Activated T-helper 17 cell treated with anti-CD3 and anti-CD28 coated beads, Interleukin-2, amount 50 U/mL, for 72 hours (primary cell): ENCODE measurements around the gene MLIP. TPM values are rescaled to one million over a fixed set of nuclear protein-coding genes. Genes with fewer than 3 reads are reported as not detected.

Experiments used
- ATAC-seq: fragments of 150-1000 bp; cut with Tn5 transposase; replicated peaks from 2 replicates; pipeline ENCODE4 v1.10.0; 2021; ENCODE audit warnings: mild to moderate bottlenecking, moderate library complexity
- H3K27ac Mint-ChIP-seq: one replicate; pipeline ENCODE4 v1.8.0; 2022; ENCODE audit warnings: mixed read lengths
- H3K27me3 Mint-ChIP-seq: one replicate; pipeline ENCODE4 v1.8.0; 2022; ENCODE audit warnings: mixed read lengths
- H3K36me3 Mint-ChIP-seq: one replicate; pipeline ENCODE4 v1.8.0; 2022; ENCODE audit warnings: low read depth, mild to moderate bottlenecking, mixed read lengths
- H3K4me1 Mint-ChIP-seq: one replicate; pipeline ENCODE4 v1.8.0; 2022; ENCODE audit warnings: mixed read lengths
- H3K4me3 Mint-ChIP-seq: one replicate; pipeline ENCODE4 v1.8.0; 2022; ENCODE audit warnings: mild to moderate bottlenecking, mixed read lengths
- H3K9me3 Mint-ChIP-seq: one replicate; pipeline ENCODE4 v1.8.0; 2022; ENCODE audit warnings: mixed read lengths
- total RNA-seq, 2 donors: library from RNA; stranded (reverse); gene quantifications; one replicate each; pipeline ENCODE4 v1.2.3, GENCODE V29; 2022

The MLIP gene
- total RNA-seq, 2 donors from 2014 or later: not detected

DNA sequence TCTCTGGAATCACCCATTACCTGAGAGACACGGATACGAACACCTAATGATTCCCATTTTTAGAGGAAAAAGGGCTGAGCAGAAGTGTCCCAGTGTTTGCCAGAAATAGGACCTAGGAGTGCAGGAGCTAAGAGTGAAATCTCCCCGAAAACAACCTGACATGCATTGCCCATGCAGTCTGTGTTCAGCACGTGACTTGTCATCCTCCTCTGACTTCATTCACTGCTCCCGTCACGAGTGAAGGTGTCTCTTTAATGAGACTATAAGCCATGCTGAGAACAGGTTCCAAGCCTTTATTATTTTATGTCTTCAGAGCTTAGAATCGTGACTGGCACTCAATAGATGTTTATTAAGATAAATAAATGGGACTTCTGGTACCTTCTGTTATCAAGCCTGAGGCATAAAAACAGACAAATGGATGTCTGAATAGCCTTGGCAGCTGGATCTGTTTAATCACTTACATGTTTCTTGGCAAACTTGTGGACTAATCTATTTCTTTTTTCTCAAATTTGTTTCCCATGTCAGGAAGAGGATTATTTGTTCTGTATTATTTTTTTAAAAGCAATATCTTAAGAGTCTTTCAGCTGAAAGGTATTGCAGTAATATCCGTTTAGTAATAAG, 3.7 kb upstream of the MLIP start:
- no peak overlapping the region for H3K4me3 Mint-ChIP-seq
- H3K27me3 Mint-ChIP-seq: peaks cover 9% of the 10 kb centered on the region
- no peak overlapping the region for H3K27ac Mint-ChIP-seq

DNA sequence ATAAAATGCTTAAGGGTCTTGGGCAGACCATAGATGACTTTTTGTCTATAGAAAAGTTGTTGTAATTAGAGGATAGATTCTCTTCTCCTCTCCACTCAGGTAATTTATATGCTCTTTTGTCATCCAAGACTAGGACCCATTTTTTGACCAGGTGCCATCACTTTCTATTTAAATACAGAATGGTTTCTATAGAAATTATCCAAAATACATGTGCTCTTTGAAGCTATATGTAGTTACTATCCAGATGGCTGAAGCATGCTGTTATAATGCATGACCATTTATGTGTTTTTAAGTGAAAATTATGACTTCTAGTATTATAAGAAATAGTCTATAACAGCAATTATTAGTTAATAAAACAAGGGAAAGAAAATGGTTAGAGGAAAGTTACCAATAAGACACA, 3.0 kb upstream of the MLIP start:
- no peak for ATAC-seq
- Mint-ChIP-seq H3K27ac (no peak overlapping the region), H3K4me1 (no peaks in the 10 kb centered on the region), H3K9me3 (no peaks in the 10 kb centered on the region), H3K27me3 (peaks cover 9% of the 10 kb centered on the region), H3K4me3 (no peak overlapping the region), H3K36me3 (no peaks in the 10 kb centered on the region)

More for the DNA sequence above, 3.7 kb upstream of the MLIP start:
- ATAC-seq: no peak
- H3K36me3 Mint-ChIP-seq: no peaks in the 10 kb centered on the region
- H3K9me3 Mint-ChIP-seq: no peaks in the 10 kb centered on the region
- H3K4me1 Mint-ChIP-seq: no peaks in the 10 kb centered on the region

DNA sequence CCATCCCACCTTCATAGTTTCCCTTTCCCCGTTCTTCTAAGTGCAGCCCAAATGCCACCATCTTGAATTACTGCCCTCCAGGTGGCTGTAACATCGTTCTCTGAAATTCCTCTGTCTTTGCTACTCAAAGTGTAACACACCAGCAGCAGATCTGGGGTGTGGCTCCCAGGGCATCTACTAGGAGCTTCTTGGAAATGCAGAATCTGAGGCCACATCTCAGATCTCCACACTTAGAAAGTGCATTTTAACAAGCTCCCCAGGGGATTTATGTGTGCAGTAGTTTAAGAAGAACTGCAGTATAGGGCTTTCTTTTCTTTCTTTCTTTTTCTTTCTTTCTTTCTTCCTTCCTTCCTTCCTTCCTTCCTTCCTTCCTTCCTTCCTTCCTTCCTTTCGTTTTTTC, 1.7 kb upstream of the MLIP start:
- Mint-ChIP-seq H3K36me3 (no peaks in the 10 kb centered on the region), H3K9me3 (peaks cover under 1% of the 10 kb centered on the region), H3K27me3 (peaks cover 9% of the 10 kb centered on the region), H3K4me3 (no peak overlapping the region), H3K27ac (no peak overlapping the region), H3K4me1 (no peaks in the 10 kb centered on the region)
- ATAC-seq: no peak

DNA sequence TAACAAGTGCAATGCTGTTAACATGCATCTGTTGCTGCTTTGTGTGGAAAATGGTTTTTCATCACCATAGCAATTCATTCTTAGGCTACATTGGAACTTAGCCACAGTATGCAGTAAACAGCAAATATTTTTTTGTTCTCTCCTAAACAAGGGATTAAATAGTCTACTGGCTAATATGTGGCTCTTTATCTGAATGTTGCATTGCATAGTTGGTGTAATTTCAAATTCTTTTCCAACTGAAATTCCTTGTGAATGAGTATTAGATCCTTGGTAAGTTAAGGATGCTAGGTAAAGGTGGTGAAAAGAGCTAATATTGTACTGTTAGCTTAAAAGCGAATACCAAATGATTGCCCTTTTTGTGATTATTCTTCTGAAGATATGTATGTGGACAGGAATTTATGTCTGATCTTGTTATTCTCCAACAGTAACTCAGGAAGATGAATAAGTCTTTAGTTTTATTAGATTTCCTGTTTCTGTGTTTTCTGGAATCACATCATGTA, 958 bp downstream of the MLIP start:
- ATAC-seq: no peak
- H3K36me3 Mint-ChIP-seq: no peaks in the 10 kb centered on the region
- peaks cover 4% of the 10 kb centered on the region for H3K27me3 Mint-ChIP-seq
- no peaks in the 10 kb centered on the region for H3K4me1 Mint-ChIP-seq
- peaks cover 3% of the 10 kb centered on the region for H3K9me3 Mint-ChIP-seq
- H3K27ac Mint-ChIP-seq: no peak overlapping the region
- H3K4me3 Mint-ChIP-seq: no peak overlapping the region

DNA sequence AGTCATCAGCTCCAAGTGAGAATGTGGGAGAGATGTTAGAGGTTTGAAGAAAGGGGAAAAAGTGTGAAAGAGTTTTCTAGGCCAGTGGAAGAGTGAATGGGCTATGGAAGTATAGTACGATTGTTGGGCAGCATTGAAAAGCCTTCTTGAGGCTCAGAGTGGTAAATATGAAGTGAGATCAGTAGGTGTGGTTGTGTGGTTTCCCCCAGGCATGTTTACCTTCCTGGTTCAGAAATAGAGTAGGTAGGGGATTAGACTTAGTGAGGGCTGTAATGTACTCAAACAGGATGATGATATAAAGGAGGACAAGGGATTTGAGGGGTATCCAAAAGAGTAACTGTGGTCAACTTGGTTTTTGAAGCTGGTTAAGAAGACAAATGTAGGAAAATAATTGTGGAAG, 3.7 kb downstream of the MLIP start:
- Mint-ChIP-seq H3K27ac (no peak overlapping the region), H3K4me1 (no peaks in the 10 kb centered on the region), H3K36me3 (no peaks in the 10 kb centered on the region), H3K9me3 (peaks cover 3% of the 10 kb centered on the region), H3K4me3 (no peak overlapping the region), H3K27me3 (peaks cover 4% of the 10 kb centered on the region)
- no peak for ATAC-seq

DNA sequence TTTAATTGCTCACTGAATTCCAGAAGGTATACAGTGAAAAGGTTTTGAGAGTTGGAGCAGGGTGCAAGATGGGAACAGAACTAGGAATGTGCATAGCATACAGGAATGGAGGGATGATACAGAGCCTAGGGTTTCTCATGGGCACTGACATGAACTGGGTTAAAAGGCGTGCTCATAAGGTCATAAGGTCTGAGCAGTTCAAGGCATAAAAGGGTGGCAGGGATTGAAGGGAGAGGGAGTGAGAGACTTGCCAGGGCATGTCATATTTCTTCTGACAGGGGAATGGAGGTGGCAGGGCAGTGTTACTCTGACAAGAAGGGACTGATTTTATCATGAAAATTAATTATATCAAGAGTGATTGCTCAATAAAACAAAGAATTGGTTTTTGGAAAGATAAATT, 4.7 kb downstream of the MLIP start:
- Mint-ChIP-seq H3K36me3 (no peaks in the 10 kb centered on the region), H3K4me3 (no peak overlapping the region), H3K4me1 (no peaks in the 10 kb centered on the region), H3K27ac (no peak overlapping the region), H3K9me3 (peaks cover 7% of the 10 kb centered on the region), H3K27me3 (peaks cover 4% of the 10 kb centered on the region)
- no peak for ATAC-seq

DNA sequence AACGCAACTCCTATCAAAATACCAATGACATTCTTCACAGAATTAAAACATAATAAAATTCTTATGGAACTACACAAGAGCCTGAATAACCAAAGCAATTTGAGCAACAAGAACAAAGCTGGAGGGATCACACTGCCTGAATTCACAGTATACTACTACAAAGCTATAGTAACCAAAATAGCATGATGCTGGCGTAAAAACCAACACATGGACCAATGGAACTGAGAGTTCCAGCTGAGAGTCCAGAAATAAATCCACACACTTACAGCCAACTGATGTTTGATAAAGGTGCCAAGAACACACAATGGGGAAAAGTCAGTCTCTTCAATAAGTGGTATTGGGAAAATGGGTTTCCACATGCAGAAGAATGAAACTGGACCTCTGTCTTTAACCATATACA, 6.9 kb downstream of the MLIP start:
- ATAC-seq: no peak
- Mint-ChIP-seq H3K36me3 (no peaks in the 10 kb centered on the region), H3K27me3 (no peaks in the 10 kb centered on the region), H3K9me3 (peaks cover 7% of the 10 kb centered on the region), H3K4me3 (no peak overlapping the region), H3K4me1 (no peaks in the 10 kb centered on the region), H3K27ac (no peak overlapping the region)

DNA sequence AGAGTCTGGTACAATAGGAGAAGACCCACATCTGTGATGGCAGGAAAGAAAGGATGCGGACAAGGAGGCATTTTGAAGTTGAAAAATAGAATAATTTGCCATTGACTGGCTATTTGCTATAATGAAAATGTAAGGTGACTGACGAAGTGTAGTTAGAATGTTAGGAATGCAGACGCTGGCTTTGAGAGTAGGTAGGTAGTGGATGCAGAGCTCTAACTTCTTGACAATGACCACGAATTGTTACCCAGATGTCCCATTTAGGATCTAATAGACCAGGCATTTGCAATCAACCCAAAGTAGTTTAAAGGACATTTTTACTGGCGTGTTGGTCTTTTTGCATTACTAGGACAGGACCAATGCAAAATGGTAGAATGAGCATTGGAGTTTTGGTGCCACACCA, 14.2 kb downstream of the MLIP start:
- Mint-ChIP-seq H3K27me3 (no peaks in the 10 kb centered on the region), H3K36me3 (no peaks in the 10 kb centered on the region), H3K4me3 (no peak overlapping the region), H3K27ac (no peak overlapping the region), H3K9me3 (peaks cover 3% of the 10 kb centered on the region), H3K4me1 (no peaks in the 10 kb centered on the region)
- no peak for ATAC-seq

DNA sequence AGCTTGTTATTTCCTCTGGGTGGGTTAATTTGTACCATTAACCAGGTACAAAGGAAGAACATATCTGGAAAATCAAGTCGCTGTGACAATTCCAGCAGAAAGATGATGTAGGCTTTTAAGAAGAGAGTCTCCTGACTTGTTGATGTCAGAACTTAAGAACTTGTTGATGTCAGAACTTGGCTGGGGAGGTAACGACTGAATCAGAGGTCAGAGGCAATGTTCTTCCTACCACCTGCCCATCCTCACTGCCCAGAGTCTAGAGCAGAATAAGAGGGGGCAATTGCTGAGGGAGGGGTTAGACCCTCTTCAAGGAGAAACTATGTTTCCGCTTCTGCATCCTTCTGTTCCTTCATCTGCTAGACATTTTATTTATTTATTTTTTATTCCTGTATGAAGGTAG, 18.9 kb downstream of the MLIP start:
- Mint-ChIP-seq H3K4me3 (no peak overlapping the region), H3K4me1 (no peaks in the 10 kb centered on the region), H3K27me3 (no peaks in the 10 kb centered on the region), H3K27ac (no peak overlapping the region), H3K36me3 (no peaks in the 10 kb centered on the region), H3K9me3 (no peaks in the 10 kb centered on the region)
- no peak for ATAC-seq

DNA sequence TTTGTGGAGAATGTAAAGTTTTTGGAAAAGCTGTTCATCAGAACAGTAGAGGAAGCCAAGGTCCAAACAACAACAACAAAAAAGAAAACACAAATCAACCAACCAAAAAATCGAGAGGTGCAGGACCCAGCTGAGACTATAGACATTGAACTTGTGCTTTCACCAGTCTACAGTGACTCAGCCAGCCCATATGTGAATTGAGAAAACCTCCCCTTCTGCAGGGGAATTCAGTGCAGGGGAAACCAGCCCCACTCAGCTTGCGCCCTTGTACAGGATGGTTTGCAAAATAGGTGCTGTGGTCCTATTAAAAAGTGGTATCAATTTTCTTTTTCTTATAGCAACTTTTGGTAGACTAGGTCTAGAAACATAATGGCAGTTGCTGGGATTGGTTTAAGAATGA, 21.3 kb downstream of the MLIP start:
- Mint-ChIP-seq H3K4me1 (no peaks in the 10 kb centered on the region), H3K27ac (no peak overlapping the region), H3K27me3 (no peaks in the 10 kb centered on the region), H3K36me3 (no peaks in the 10 kb centered on the region), H3K9me3 (peaks cover 3% of the 10 kb centered on the region), H3K4me3 (no peak overlapping the region)
- no peak for ATAC-seq

DNA sequence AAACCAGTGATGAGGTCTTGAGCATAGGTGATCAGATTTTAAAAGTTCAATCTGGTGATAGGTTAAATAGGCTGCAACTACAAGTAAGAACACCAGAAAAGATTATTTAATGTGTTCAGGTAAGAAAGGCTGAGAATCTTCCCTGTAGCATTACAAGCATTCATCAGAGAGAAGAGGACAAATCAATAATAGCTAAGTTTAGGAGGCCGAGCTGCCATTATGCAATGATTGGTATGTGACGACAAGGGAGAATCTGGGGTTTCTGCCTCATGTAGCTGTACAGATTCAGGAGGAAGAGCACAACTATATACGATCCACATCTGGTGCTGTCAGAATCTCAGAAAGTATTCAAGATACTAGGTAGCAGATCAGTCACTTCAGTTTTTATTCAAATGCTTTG, 21.9 kb downstream of the MLIP start:
- ATAC-seq: no peak
- Mint-ChIP-seq H3K4me1 (no peaks in the 10 kb centered on the region), H3K36me3 (no peaks in the 10 kb centered on the region), H3K4me3 (no peak overlapping the region), H3K27me3 (no peaks in the 10 kb centered on the region), H3K27ac (no peak overlapping the region), H3K9me3 (peaks cover 6% of the 10 kb centered on the region)

DNA sequence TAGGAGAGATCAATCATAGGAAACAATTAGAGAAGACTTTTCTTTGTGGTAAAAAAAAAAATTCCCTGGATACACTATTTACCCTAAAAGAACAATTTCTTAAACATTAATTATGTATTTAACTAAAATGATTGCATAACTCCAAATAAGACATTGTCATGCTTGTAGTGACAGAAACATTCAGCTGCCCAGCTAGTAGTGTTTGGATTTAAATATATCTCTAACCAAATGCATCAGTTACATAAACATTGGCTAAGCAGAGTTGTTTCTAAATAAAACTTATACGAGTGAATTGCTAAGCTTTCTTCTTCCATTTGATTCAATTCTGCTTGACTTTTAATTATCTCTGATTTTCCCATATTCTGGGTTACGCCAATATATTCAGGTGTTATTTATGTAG, 23.7 kb downstream of the MLIP start:
- no peaks in the 10 kb centered on the region for H3K36me3 Mint-ChIP-seq
- H3K27ac Mint-ChIP-seq: no peak overlapping the region
- H3K9me3 Mint-ChIP-seq: peaks cover 6% of the 10 kb centered on the region
- ATAC-seq: no peak
- no peaks in the 10 kb centered on the region for H3K4me1 Mint-ChIP-seq
- no peak overlapping the region for H3K4me3 Mint-ChIP-seq
- no peaks in the 10 kb centered on the region for H3K27me3 Mint-ChIP-seq

DNA sequence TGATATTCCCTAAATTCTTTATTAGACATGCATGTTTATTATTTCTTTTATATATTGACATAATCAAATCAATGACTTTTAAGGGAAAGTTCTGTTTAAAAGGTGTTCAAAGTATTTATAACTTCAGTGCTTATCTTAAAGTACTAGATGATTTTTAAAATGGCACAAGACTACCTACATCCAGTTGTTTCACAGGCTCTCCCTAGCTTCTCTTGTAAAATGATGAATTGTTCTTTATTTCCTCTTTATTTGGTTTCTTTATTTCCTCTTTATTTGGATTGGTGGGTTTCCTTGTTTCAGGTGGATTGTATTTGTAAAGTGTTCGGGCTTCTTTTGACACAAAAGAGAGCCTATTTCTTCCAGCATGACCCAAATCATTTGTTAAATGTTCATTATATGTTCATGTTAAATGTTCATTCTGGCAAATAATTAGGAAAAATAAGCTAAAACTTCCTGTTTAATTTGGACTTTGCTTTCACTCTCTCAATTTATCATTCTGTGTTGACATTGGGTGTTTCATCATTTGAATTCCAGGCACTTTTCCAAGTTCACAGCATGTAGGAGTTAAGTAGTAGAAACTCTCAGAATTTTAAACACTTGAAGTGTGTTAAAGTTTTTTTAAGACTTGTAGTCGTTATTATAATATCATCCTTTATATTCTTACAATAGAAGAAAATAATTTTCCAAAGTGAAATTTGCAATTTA, 24.6 kb downstream of the MLIP start:
- H3K27me3 Mint-ChIP-seq: no peaks in the 10 kb centered on the region
- H3K4me3 Mint-ChIP-seq: no peak overlapping the region
- no peaks in the 10 kb centered on the region for H3K4me1 Mint-ChIP-seq
- H3K27ac Mint-ChIP-seq: no peak overlapping the region
- ATAC-seq: no peak
- H3K9me3 Mint-ChIP-seq: peaks cover 6% of the 10 kb centered on the region
- H3K36me3 Mint-ChIP-seq: no peaks in the 10 kb centered on the region

DNA sequence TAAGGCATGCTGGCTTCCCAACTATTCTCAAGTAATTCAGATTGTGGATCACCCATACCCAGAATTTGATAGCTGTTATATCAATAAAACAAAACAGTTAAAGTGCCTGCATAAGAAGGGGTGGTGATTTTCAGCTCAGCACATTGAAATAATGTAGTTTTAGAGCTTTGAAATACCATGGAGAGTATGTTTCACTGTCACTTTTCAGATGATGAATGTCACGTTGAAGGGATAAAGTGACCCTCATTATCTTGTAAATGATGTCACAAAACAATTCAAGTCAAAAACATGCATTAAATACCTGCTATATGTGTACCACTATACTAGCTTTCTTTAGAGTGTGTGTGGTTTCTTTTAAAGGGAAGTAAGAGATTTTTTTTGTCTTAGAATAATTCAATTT, 27.6 kb downstream of the MLIP start:
- Mint-ChIP-seq H3K36me3 (no peaks in the 10 kb centered on the region), H3K4me1 (no peaks in the 10 kb centered on the region), H3K4me3 (no peak overlapping the region), H3K9me3 (peaks cover 6% of the 10 kb centered on the region), H3K27me3 (no peaks in the 10 kb centered on the region), H3K27ac (no peak overlapping the region)
- ATAC-seq: no peak

DNA sequence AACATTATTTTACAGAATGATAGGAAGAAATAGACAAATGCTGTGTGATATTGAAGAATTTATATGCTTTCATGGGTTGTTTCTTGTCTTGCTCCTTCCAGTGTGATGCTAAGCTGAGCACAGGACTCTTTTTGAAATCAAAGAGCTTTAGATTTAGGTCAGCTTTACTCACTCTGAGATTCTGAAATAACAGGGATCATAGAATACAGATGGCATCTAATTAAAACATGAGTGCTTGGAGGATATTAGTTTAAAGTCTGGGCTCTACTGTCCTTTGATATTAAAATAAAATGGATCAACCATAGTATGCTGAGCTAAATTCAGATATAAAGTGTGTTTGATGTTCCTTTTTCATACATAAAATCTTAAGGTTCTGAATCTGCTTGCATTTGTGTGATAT, 29.6 kb downstream of the MLIP start:
- H3K36me3 Mint-ChIP-seq: no peaks in the 10 kb centered on the region
- no peak overlapping the region for H3K4me3 Mint-ChIP-seq
- no peak for ATAC-seq
- H3K9me3 Mint-ChIP-seq: peaks cover 6% of the 10 kb centered on the region
- no peak overlapping the region for H3K27ac Mint-ChIP-seq
- no peaks in the 10 kb centered on the region for H3K27me3 Mint-ChIP-seq
- no peaks in the 10 kb centered on the region for H3K4me1 Mint-ChIP-seq
